ENCODE measurements around the gene SRRD.

Gene SRRD

DNA sequence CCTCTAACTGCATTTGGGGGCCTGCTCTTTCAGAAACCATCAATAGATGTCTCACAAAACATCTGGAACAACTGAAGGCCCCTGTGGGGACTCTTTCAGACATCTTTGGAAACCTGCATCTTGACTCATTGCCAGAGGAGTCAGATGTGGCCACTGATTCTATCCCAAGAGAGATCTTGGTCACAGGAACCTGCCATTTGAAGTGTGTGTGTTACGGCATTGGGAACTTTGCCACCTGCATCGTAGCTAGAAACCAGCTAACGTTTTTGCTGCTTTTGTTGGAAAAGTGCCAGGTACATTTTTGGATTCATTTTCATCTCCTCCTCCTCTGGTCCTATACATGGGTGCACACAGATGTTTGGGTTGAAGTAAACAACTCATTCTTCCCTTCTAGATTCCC is 4.3 kb downstream of the SRRD start:
- Histone ChIP-seq H3K4me1 (ENCODE audit: low read length) (peaks cover 12% of the 10 kb centered on the region), H3K4me3 (ENCODE audit: low read length) (no peak overlapping the region), H3K79me2 (ENCODE audit: low read length) (peaks cover 35% of the 10 kb centered on the region), H4K20me1 (ENCODE audit: insufficient read depth, low read length) (0 out of 2 replicates have a peak, but pooled peaks cover 4% of the 10 kb centered on the region), H2AFZ (ENCODE audit: low read depth, low read length) (no peak overlapping the region), H3K9ac (ENCODE audit: low read length) (no peak overlapping the region), H3K27me3 (ENCODE audit: low read depth, low read length) (no peaks in the 10 kb centered on the region), H3K27ac (ENCODE audit: low read length) (no peak overlapping the region), H3K36me3 (replicated peaks; ENCODE audit: low read depth, low read length) (peaks cover 49% of the 10 kb centered on the region), H3K4me2 (ENCODE audit: low read length) (no peak overlapping the region), H3K9me3 (ENCODE audit: insufficient read depth, low read length) (no peaks in the 10 kb centered on the region)
- TF ChIP-seq, protein P1, sequence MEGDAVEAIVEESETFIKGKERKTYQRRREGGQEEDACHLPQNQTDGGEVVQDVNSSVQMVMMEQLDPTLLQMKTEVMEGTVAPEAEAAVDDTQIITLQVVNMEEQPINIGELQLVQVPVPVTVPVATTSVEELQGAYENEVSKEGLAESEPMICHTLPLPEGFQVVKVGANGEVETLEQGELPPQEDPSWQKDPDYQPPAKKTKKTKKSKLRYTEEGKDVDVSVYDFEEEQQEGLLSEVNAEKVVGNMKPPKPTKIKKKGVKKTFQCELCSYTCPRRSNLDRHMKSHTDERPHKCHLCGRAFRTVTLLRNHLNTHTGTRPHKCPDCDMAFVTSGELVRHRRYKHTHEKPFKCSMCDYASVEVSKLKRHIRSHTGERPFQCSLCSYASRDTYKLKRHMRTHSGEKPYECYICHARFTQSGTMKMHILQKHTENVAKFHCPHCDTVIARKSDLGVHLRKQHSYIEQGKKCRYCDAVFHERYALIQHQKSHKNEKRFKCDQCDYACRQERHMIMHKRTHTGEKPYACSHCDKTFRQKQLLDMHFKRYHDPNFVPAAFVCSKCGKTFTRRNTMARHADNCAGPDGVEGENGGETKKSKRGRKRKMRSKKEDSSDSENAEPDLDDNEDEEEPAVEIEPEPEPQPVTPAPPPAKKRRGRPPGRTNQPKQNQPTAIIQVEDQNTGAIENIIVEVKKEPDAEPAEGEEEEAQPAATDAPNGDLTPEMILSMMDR (IDR thresholded peaks at IDR 0.05; ENCODE audit: low read depth, low read length), result no peak
- TF ChIP-seq EZH2phosphoT487 (IDR thresholded peaks at IDR 0.05; ENCODE audit: low read depth), result no peak

DNA sequence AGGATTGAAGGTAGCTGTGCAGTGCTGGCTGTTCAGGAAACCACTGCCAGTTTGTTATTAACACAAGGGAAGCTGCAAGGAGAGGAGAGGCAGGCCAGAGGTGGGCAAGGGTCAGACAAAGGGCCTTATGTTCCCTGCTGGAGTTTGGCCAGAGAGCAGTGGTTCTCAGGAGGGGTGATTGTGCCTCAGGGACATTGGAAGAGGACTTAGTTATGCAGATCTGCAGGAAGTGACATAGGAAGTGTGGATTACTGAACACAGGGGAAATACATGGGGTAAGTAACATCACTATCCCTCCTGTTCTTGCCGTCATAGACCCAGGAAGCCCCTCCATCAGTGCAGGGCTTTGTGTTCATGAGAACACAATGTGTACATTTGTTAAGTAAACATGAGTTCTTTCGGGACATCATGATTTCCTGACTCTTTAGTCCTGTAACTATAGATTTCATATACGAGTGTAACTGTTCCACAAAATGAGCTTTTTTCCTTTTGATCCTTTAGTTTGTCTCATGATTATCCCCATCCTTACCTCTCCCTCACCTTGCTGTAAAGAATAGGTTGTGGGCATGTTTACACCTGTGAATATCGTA is 5.9 kb downstream of the SRRD start:
- peaks cover 22% of the 10 kb centered on the region for H3K79me2 ChIP-seq (ENCODE audit: low read length)
- no peak overlapping the region for H2AFZ ChIP-seq (ENCODE audit: low read depth, low read length)
- no peak overlapping the region for H3K4me3 ChIP-seq (ENCODE audit: low read length)
- no peak overlapping the region for H3K9ac ChIP-seq (ENCODE audit: low read length)
- peaks cover 10% of the 10 kb centered on the region for H3K4me1 ChIP-seq (ENCODE audit: low read length)
- H3K27me3 ChIP-seq (ENCODE audit: low read depth, low read length), result no peaks in the 10 kb centered on the region
- H3K9me3 ChIP-seq (ENCODE audit: insufficient read depth, low read length), result no peaks in the 10 kb centered on the region
- H3K4me2 ChIP-seq (ENCODE audit: low read length), result no peak overlapping the region
- TF ChIP-seq, protein P1 (IDR thresholded peaks at IDR 0.05; ENCODE audit: low read depth, low read length), result no peak
- TF ChIP-seq EZH2phosphoT487 (IDR thresholded peaks at IDR 0.05; ENCODE audit: low read depth), result no peak
- H4K20me1 ChIP-seq (ENCODE audit: insufficient read depth, low read length), result 0 out of 2 replicates have a peak, but pooled peaks cover 4% of the 10 kb centered on the region
- H3K27ac ChIP-seq (ENCODE audit: low read length), result no peak overlapping the region
- peaks cover 63% of the 10 kb centered on the region for H3K36me3 ChIP-seq (replicated peaks; ENCODE audit: low read depth, low read length)

DNA sequence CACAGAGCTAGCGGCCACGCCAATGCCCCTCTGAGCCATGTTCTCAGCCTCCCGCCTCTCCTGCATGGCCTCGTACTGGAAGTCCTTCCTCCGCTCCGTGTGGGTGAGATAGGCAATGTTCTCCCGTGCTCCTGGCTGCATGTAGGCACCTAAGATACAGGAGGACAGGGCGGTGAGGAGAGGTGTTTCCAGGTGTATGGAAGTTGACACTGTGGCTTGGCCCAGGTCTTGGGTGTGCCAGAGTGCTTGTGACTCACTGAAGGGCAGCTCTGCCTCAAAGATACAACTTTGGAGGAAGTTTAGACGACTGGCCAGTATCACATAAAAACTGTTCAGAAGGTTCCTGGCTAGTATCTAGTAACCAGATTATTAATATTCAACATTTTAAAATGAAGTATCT is 8.5 kb downstream of the SRRD start:
- Histone ChIP-seq H3K4me3 (ENCODE audit: low read length) (no peak overlapping the region), H3K9ac (ENCODE audit: low read length) (no peak overlapping the region), H3K4me2 (ENCODE audit: low read length) (no peak overlapping the region), H4K20me1 (ENCODE audit: insufficient read depth, low read length) (no peaks in the 10 kb centered on the region), H2AFZ (ENCODE audit: low read depth, low read length) (no peak overlapping the region), H3K27me3 (ENCODE audit: low read depth, low read length) (no peaks in the 10 kb centered on the region), H3K4me1 (ENCODE audit: low read length) (no peaks in the 10 kb centered on the region), H3K79me2 (ENCODE audit: low read length) (no peaks in the 10 kb centered on the region), H3K9me3 (ENCODE audit: insufficient read depth, low read length) (no peaks in the 10 kb centered on the region), H3K27ac (ENCODE audit: low read length) (no peak overlapping the region), H3K36me3 (replicated peaks; ENCODE audit: low read depth, low read length) (peaks cover 81% of the 10 kb centered on the region)
- TF ChIP-seq, protein P1 (IDR thresholded peaks at IDR 0.05; ENCODE audit: low read depth, low read length), result no peak
- TF ChIP-seq EZH2phosphoT487 (IDR thresholded peaks at IDR 0.05; ENCODE audit: low read depth), result no peak

DNA sequence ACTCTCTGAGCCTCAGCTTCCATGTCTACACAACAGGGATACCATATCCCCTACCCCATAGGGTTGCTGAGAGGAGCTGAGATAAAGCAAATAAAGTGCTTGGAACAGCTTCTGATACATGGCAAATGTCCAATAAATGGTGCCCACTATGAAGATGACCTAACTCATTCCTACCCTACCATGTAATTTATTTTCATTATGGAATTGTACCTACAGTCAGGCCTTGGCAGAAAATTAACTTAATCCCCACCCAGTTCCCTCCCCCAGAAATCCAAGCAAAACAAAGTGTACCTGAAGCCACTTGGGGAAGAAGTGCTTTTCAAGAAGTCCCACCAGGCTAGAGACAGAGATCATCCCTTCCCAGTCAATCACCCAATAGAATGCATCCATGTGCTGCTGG is 10.8 kb downstream of the SRRD start:
- H3K27ac ChIP-seq (ENCODE audit: low read length), result no peak overlapping the region
- TF ChIP-seq, protein P1 (IDR thresholded peaks at IDR 0.05; ENCODE audit: low read depth, low read length), result no peak
- no peak for TF ChIP-seq EZH2phosphoT487 (IDR thresholded peaks at IDR 0.05; ENCODE audit: low read depth)
- peaks cover 76% of the 10 kb centered on the region for H3K36me3 ChIP-seq (replicated peaks; ENCODE audit: low read depth, low read length)

More for the DNA sequence above, 10.8 kb downstream of the SRRD start:
- Histone ChIP-seq H3K4me1 (ENCODE audit: low read length) (no peaks in the 10 kb centered on the region), H2AFZ (ENCODE audit: low read depth, low read length) (no peak overlapping the region), H3K27me3 (ENCODE audit: low read depth, low read length) (no peaks in the 10 kb centered on the region), H3K79me2 (ENCODE audit: low read length) (no peaks in the 10 kb centered on the region), H4K20me1 (ENCODE audit: insufficient read depth, low read length) (no peaks in the 10 kb centered on the region), H3K4me2 (ENCODE audit: low read length) (no peak overlapping the region), H3K9ac (ENCODE audit: low read length) (no peak overlapping the region), H3K9me3 (ENCODE audit: insufficient read depth, low read length) (no peaks in the 10 kb centered on the region), H3K4me3 (ENCODE audit: low read length) (no peak overlapping the region)
